ENCODE results near the gene IFNAR1. TPM values are rescaled to one million over a fixed set of nuclear protein-coding genes. Genes with fewer than 3 reads are reported as not detected.

Gene IFNAR1
- total and polyA plus RNA-seq, 7 experiments from 2014 or later = 24.7 to 76.2 (median 56.9) TPM

- H3K4me3 ChIP-seq (ENCODE audit: low read length) = no peak overlapping the region
- peaks cover 26 to 49% of the 10 kb centered on the region in 2 donors for H3K4me1 ChIP-seq (ENCODE audit: control insufficient read depth in 2 of 2, insufficient read depth in 2 of 2, low read length in 2 of 2)
- intact Hi-C loops (cut with micrococcal nuclease) = no loop called here
- no peak for ATAC-seq
- ChIA-PET POLR2A (interaction anchor here (0.6 to 5.8 kb wide), 3 partner anchors 33 to 58 kb away, joined by 3 to 35 read pairs (median 3); no protein-coding TSS in a partner anchor), CTCF (interaction anchor here (0.9 to 3.1 kb wide), 5 partner anchors 11 to 120 kb away, joined by 3 to 18 read pairs (median 3); no protein-coding TSS in a partner anchor)
- H3K27ac Mint-ChIP-seq = peak overlapping the region in 6 of 9 donors; percentile 17 to 75 (median 38)
- no peak overlapping the region for H3K27ac ChIP-seq (ENCODE audit: low read depth, low read length)
- peaks cover 5 to 25% (median 13%) of the 10 kb centered on the region in 5 donors for H3K36me3 Mint-ChIP-seq
- H3K9me3 Mint-ChIP-seq = peaks cover 0 to 10% (median 5%) of the 10 kb centered on the region in 11 donors
- no peaks in the 10 kb centered on the region for H3K27me3 ChIP-seq (ENCODE audit: control insufficient read depth in 2 of 2, insufficient read depth in 2 of 2, low read length in 2 of 2)
- peaks cover 0 to under 1% (median 0%) of the 10 kb centered on the region in 3 experiments for H3K9me3 ChIP-seq (ENCODE audit: control insufficient read depth in 2 of 3, low read length in 3 of 3)
- H3K4me1 Mint-ChIP-seq = peaks cover 0 to 66% (median 50%) of the 10 kb centered on the region in 7 donors
- peaks cover 0 to 11% (median 0%) of the 10 kb centered on the region in 3 experiments for H3K36me3 ChIP-seq (ENCODE audit: control insufficient read depth in 2 of 3, insufficient read depth in 3 of 3, low read length in 3 of 3)
- peak overlapping the region in 6 of 10 donors; percentile 57 to 73 (median 66) for H3K4me3 Mint-ChIP-seq
- DNase-seq = no peak
- no peaks in the 10 kb centered on the region for H3K27me3 Mint-ChIP-seq
Measured at GRCh38 chr21:33327792-33328433, 3.1 kb downstream of the IFNAR1 start.

GRCh38 chr21:33330726-33331125, 6.0 kb downstream of the IFNAR1 start:
- Mint-ChIP-seq H3K4me3 (peak overlapping the region in 4 of 10 donors; percentile 16 to 36 (median 24)), H3K9me3 (peaks cover 0 to 15% (median 7%) of the 10 kb centered on the region in 11 donors), H3K27me3 (no peaks in the 10 kb centered on the region), H3K36me3 (peaks cover 7 to 45% (median 23%) of the 10 kb centered on the region in 5 donors), H3K27ac (peak overlapping the region in 6 of 9 donors; percentile 6 to 83 (median 54)), H3K4me1 (peaks cover 6 to 82% (median 55%) of the 10 kb centered on the region in 7 donors)
- H3K27ac ChIP-seq (ENCODE audit: low read depth, low read length) = peak overlapping the region; percentile 37
- POLR2A ChIA-PET = interaction anchor here (0.5 to 5.8 kb wide), 5 partner anchors 14 to 50 kb away, joined by 3 to 35 read pairs (median 4); no protein-coding TSS in a partner anchor
- peaks cover 26 to 49% of the 10 kb centered on the region in 2 donors for H3K4me1 ChIP-seq (ENCODE audit: control insufficient read depth in 2 of 2, insufficient read depth in 2 of 2, low read length in 2 of 2)
- intact Hi-C loops (cut with micrococcal nuclease) = no loop called here
- H3K36me3 ChIP-seq (ENCODE audit: control insufficient read depth in 2 of 3, insufficient read depth in 3 of 3, low read length in 3 of 3) = peaks cover 0 to 17% (median 0%) of the 10 kb centered on the region in 3 experiments
- no peak for ATAC-seq
- CTCF ChIA-PET = interaction anchor here (0.8 to 3.1 kb wide), 2 partner anchors 17 to 31 kb away, joined by 3 to 18 read pairs; no protein-coding TSS in a partner anchor
- no peaks in the 10 kb centered on the region for H3K27me3 ChIP-seq (ENCODE audit: control insufficient read depth in 2 of 2, insufficient read depth in 2 of 2, low read length in 2 of 2)
- peaks cover 0 to 4% (median 0%) of the 10 kb centered on the region in 3 experiments for H3K9me3 ChIP-seq (ENCODE audit: control insufficient read depth in 2 of 3, low read length in 3 of 3)
- no peak overlapping the region for H3K4me3 ChIP-seq (ENCODE audit: low read length)
- no peak for DNase-seq

DNA sequence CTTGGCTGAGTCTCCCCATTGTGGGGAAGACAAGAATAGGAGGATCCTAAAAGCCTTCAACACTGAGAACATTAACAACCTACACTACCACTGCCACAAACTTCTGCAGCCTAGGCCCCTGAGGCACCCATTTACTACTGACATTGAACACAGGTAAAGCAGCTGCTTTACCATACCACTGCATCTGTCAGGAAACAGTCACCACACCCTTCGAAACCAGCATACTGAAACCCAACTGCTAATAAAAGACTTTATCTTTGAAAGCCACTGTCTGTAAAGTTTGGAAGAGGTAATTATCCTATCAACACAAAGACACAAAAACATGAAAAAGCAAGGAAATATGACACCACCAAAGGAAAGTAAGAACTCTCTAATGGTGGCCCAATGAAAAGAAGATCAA, 7.4 kb downstream of the IFNAR1 start:
- ChIA-PET CTCF (interaction anchor here (0.9 to 1.4 kb wide), 5 partner anchors 14 to 41 kb away, joined by 3 to 5 read pairs (median 4); no protein-coding TSS in a partner anchor), POLR2A (interaction anchor here (1.3 to 5.8 kb wide), 4 partner anchors 9 to 32 kb away, joined by 3 to 35 read pairs (median 6); no protein-coding TSS in a partner anchor)
- Mint-ChIP-seq H3K27ac (peak overlapping the region in 8 of 9 donors; percentile 14 to 83 (median 60)), H3K4me3 (peak overlapping the region in 9 of 10 donors; percentile 22 to 68 (median 52)), H3K9me3 (peaks cover 0 to 15% (median 7%) of the 10 kb centered on the region in 11 donors), H3K36me3 (peaks cover 7 to 48% (median 26%) of the 10 kb centered on the region in 5 donors), H3K27me3 (no peaks in the 10 kb centered on the region), H3K4me1 (peaks cover 7 to 73% (median 49%) of the 10 kb centered on the region in 7 donors)
- Histone ChIP-seq H3K4me3 (ENCODE audit: low read length) (no peak overlapping the region), H3K36me3 (ENCODE audit: control insufficient read depth in 2 of 3, insufficient read depth in 3 of 3, low read length in 3 of 3) (peaks cover 0 to 24% (median 0%) of the 10 kb centered on the region in 3 experiments), H3K9me3 (ENCODE audit: control insufficient read depth in 2 of 3, low read length in 3 of 3) (peaks cover 0 to 4% (median 0%) of the 10 kb centered on the region in 3 experiments), H3K4me1 (ENCODE audit: control insufficient read depth in 2 of 2, insufficient read depth in 2 of 2, low read length in 2 of 2) (peaks cover 15 to 38% of the 10 kb centered on the region in 2 donors), H3K27me3 (ENCODE audit: control insufficient read depth in 2 of 2, insufficient read depth in 2 of 2, low read length in 2 of 2) (no peaks in the 10 kb centered on the region), H3K27ac (ENCODE audit: low read depth, low read length) (peak overlapping the region; percentile 37)
- DNase-seq (peak in 2 of 9 donors; percentile 18 to 20), ATAC-seq (peak; percentile 38)
- intact Hi-C loops (cut with micrococcal nuclease) = no loop called here

DNA sequence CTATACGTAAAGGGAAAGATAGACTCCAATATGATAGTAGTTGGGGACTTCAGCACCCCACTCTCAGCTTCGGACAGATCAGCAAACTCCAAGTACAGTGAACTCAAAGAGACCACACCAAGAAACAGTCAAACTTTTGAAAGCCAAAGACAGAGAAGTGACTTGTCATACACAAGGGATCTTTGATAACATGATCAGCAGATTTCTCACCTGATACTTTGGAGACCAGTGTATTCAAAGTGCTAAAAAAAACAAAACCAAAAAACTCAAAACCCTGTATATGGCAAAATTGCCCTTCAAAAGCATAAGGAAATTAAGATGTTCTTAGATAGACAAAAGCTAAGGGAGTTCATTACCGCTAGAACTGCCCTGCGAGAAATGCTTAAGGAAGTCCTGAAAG, 9.4 kb downstream of the IFNAR1 start:
- no peak for DNase-seq
- ATAC-seq = no peak
- H3K4me1 Mint-ChIP-seq = peaks cover 18 to 62% (median 32%) of the 10 kb centered on the region in 7 donors
- no peaks in the 10 kb centered on the region for H3K27me3 ChIP-seq (ENCODE audit: control insufficient read depth in 2 of 2, insufficient read depth in 2 of 2, low read length in 2 of 2)
- CTCF ChIA-PET = no interaction called here
- no peaks in the 10 kb centered on the region for H3K27me3 Mint-ChIP-seq
- H3K36me3 Mint-ChIP-seq = peaks cover 7 to 52% (median 32%) of the 10 kb centered on the region in 5 donors
- peaks cover 0 to 27% (median 0%) of the 10 kb centered on the region in 3 experiments for H3K36me3 ChIP-seq (ENCODE audit: control insufficient read depth in 2 of 3, insufficient read depth in 3 of 3, low read length in 3 of 3)
- H3K4me3 Mint-ChIP-seq = no peak overlapping the region
- peaks cover 3 to 28% of the 10 kb centered on the region in 2 donors for H3K4me1 ChIP-seq (ENCODE audit: control insufficient read depth in 2 of 2, insufficient read depth in 2 of 2, low read length in 2 of 2)
- H3K4me3 ChIP-seq (ENCODE audit: low read length) = no peak overlapping the region
- intact Hi-C loops (cut with micrococcal nuclease) = no loop called here
- no peak overlapping the region for H3K27ac ChIP-seq (ENCODE audit: low read depth, low read length)
- POLR2A ChIA-PET = interaction anchor here (1.1 to 2.1 kb wide), 2 partner anchors 9 to 28 kb away, joined by 5 to 8 read pairs; partner anchors contain the start of gene IFNAR1
- H3K9me3 ChIP-seq (ENCODE audit: control insufficient read depth in 2 of 3, low read length in 3 of 3) = peaks cover 0 to 4% (median 0%) of the 10 kb centered on the region in 3 experiments
- H3K27ac Mint-ChIP-seq = peak overlapping the region in 3 of 9 donors; percentile 5 to 36 (median 34)
- peaks cover 0 to 15% (median 7%) of the 10 kb centered on the region in 11 donors for H3K9me3 Mint-ChIP-seq

DNA sequence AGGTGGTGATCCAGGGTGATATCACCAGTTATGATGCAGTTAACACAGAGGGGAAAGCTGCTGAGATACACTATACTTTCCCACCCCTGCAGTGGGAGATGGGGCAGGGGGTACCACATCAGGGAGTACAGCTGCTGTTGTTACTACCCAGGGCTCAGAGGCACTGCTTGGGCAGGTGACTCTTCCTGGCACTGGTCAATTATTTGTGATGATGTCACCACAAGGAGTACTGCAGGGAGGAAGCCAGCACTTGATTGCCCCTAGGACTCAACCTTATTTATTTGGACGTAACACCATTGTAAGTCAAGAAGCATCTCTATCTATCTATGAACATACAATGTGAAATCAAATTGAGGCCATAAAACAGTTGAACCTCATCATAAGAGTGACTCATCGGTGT, 10.1 kb downstream of the IFNAR1 start:
- H3K27ac Mint-ChIP-seq = no peak overlapping the region
- H3K36me3 ChIP-seq (ENCODE audit: control insufficient read depth in 2 of 3, insufficient read depth in 3 of 3, low read length in 3 of 3) = peaks cover 0 to 27% (median 0%) of the 10 kb centered on the region in 3 experiments
- intact Hi-C loops (cut with micrococcal nuclease) = no loop called here

GRCh38 chr21:33339135-33339534, 14.4 kb downstream of the IFNAR1 start:
- CTCF ChIA-PET = interaction anchor here (0.6 kb wide), 1 partner anchor 10 kb away, joined by 6 read pairs; no protein-coding TSS in a partner anchor
- peaks cover 4 to 32% (median 24%) of the 10 kb centered on the region in 7 donors for H3K4me1 Mint-ChIP-seq
- H3K27ac Mint-ChIP-seq = peak overlapping the region in 3 of 9 donors; percentile 19 to 63 (median 20)
- intact Hi-C loops (cut with micrococcal nuclease) = no loop called here
- DNase-seq (no peak), ATAC-seq (no peak)
- no peak overlapping the region for H3K4me3 Mint-ChIP-seq
- H3K9me3 ChIP-seq (ENCODE audit: control insufficient read depth in 2 of 3, low read length in 3 of 3) = no peaks in the 10 kb centered on the region
- H3K36me3 ChIP-seq (ENCODE audit: control insufficient read depth in 2 of 3, insufficient read depth in 3 of 3, low read length in 3 of 3) = peaks cover 7 to 46% (median 8%) of the 10 kb centered on the region in 3 experiments
- H3K27me3 ChIP-seq (ENCODE audit: control insufficient read depth in 2 of 2, insufficient read depth in 2 of 2, low read length in 2 of 2) = no peaks in the 10 kb centered on the region
- H3K27ac ChIP-seq (ENCODE audit: low read depth, low read length) = no peak overlapping the region
- no peaks in the 10 kb centered on the region for H3K27me3 Mint-ChIP-seq
- no peaks in the 10 kb centered on the region for H3K4me1 ChIP-seq (ENCODE audit: control insufficient read depth in 2 of 2, insufficient read depth in 2 of 2, low read length in 2 of 2)
- POLR2A ChIA-PET = interaction anchor here (0.6 to 1.5 kb wide), 3 partner anchors 23 to 111 kb away, joined by 3 to 4 read pairs (median 4); no protein-coding TSS in a partner anchor
- H3K9me3 Mint-ChIP-seq = no peaks in the 10 kb centered on the region
- H3K36me3 Mint-ChIP-seq = peaks cover 0 to 36% (median 22%) of the 10 kb centered on the region in 5 donors
- no peak overlapping the region for H3K4me3 ChIP-seq (ENCODE audit: low read length)

More for the DNA sequence above, 10.1 kb downstream of the IFNAR1 start:
- peaks cover 0 to 15% (median 7%) of the 10 kb centered on the region in 11 donors for H3K9me3 Mint-ChIP-seq
- Histone ChIP-seq H3K4me3 (ENCODE audit: low read length) (no peak overlapping the region), H3K9me3 (ENCODE audit: control insufficient read depth in 2 of 3, low read length in 3 of 3) (peaks cover 0 to 4% (median 0%) of the 10 kb centered on the region in 3 experiments), H3K4me1 (ENCODE audit: control insufficient read depth in 2 of 2, insufficient read depth in 2 of 2, low read length in 2 of 2) (peaks cover 3 to 25% of the 10 kb centered on the region in 2 donors), H3K27ac (ENCODE audit: low read depth, low read length) (no peak overlapping the region), H3K27me3 (ENCODE audit: control insufficient read depth in 2 of 2, insufficient read depth in 2 of 2, low read length in 2 of 2) (no peaks in the 10 kb centered on the region)
- ATAC-seq = no peak
- ChIA-PET CTCF (interaction anchor here (0.7 kb wide), 1 partner anchor 149 kb away, joined by 3 read pairs; no protein-coding TSS in a partner anchor), POLR2A (interaction anchor here (2.1 kb wide), 1 partner anchor 27 kb away, joined by 8 read pairs; no protein-coding TSS in a partner anchor)
- DNase-seq = no peak
- H3K4me3 Mint-ChIP-seq = no peak overlapping the region
- H3K27me3 Mint-ChIP-seq = no peaks in the 10 kb centered on the region
- peaks cover 21 to 59% (median 32%) of the 10 kb centered on the region in 7 donors for H3K4me1 Mint-ChIP-seq
- peaks cover 7 to 53% (median 33%) of the 10 kb centered on the region in 5 donors for H3K36me3 Mint-ChIP-seq

Data from naive thymus-derived CD4-positive, alpha-beta T cell (primary cell).